ENCODE measurements around the gene NR3C1.

GRCh38 chr5:143398451-143399237, 4.8 kb downstream of the NR3C1 start:
- TF ChIP-seq POLR2A (IDR thresholded peaks at IDR 0.05) (no peak), CTCF (IDR thresholded peaks at IDR 0.05) (no peak), POLR2AphosphoS5 (IDR thresholded peaks at IDR 0.05; ENCODE audit: insufficient read depth in 1 of 2, low read depth in 1 of 2) (no peak)
